A673 (cell line): ENCODE results near the gene ASAP3. TPM values are rescaled to one million over a fixed set of nuclear protein-coding genes. Genes with fewer than 3 reads are reported as not detected.

Experiments
- BruUV-seq: library from RNA; stranded (reverse); fragments of 400-500 nt; replicated peaks from 2 replicates; lab custom pipeline; 2021; lab: Mats Ljungman, UMichigan
- CTCF ChIA-PET: fragments of 300-600 bp; sonication (Branson Sonifier 250); formaldehyde crosslinking; loops from one replicate; lab custom pipeline; 2022; ENCODE audit warnings: antibody characterized with exemption; lab: Charles Lee
- POLR2A ChIA-PET: fragments of 300-600 bp; sonication (Branson Sonifier 250); formaldehyde crosslinking; loops from one replicate; lab custom pipeline; 2022; ENCODE audit warnings: antibody characterized with exemption; ENCODE audit not compliant: low non-redundant PET; lab: Charles Lee
- DNase-seq: peaks from one replicate; pipeline ENCODE4 v3.0.0-alpha.2; 2015; ENCODE audit warnings: low spot score
- H3K27ac ChIP-seq: fragments of 200-600 bp; sonication (generic); 2 replicates; pipeline ENCODE4 v1.5.1; 2016; ENCODE audit warnings: mixed run types, low read depth, mild to moderate bottlenecking, mixed read lengths, antibody characterized with exemption, low read length; ENCODE audit not compliant: poor library complexity, severe bottlenecking
- H3K27me3 ChIP-seq: fragments of 200-600 bp; sonication (generic); replicated peaks from 2 replicates; pipeline ENCODE4 v1.6.1; 2017; ENCODE audit warnings: mixed run types, low read depth, mild to moderate bottlenecking, mixed read lengths, antibody characterized with exemption, low read length; ENCODE audit not compliant: insufficient read depth, poor library complexity
- H3K36me3 ChIP-seq: fragments of 200-600 bp; sonication (generic); 2 replicates; pipeline ENCODE4 v1.6.1; 2016; ENCODE audit warnings: mixed run types, mild to moderate bottlenecking, mixed read lengths, antibody characterized with exemption, low read length; ENCODE audit not compliant: insufficient read depth, poor library complexity, severe bottlenecking
- H3K4me1 ChIP-seq: fragments of 200-600 bp; sonication (generic); 2 replicates; pipeline ENCODE4 v1.6.1; 2017; ENCODE audit warnings: mixed run types, mild to moderate bottlenecking, mixed read lengths, antibody characterized with exemption, low read length; ENCODE audit not compliant: insufficient read depth, poor library complexity, severe bottlenecking
- H3K4me3 ChIP-seq: fragments of 200-600 bp; sonication (generic); 2 replicates; pipeline ENCODE4 v1.5.1; 2016; ENCODE audit warnings: low read depth, mixed run types, mild to moderate bottlenecking, mixed read lengths, low read length; ENCODE audit not compliant: poor library complexity, severe bottlenecking
- H3K9me3 ChIP-seq: fragments of 200-600 bp; sonication (generic); 2 replicates; pipeline ENCODE4 v1.6.1; 2016; ENCODE audit warnings: mixed run types, low read depth, mild to moderate bottlenecking, mixed read lengths, antibody characterized with exemption, low read length; ENCODE audit not compliant: poor library complexity, severe bottlenecking
- CTCF ChIP-seq: fragments of 300-800, 200-600 bp; sonication (generic); conservative IDR thresholded peaks from 2 replicates; pipeline ENCODE4 v1.5.1; 2017; ENCODE audit warnings: low read depth, mild to moderate bottlenecking, antibody characterized with exemption, low read length, moderate library complexity, mixed read lengths
- EZH2 ChIP-seq: fragments of 200-600 bp; sonication (generic); IDR thresholded peaks from 2 replicates; pipeline ENCODE4 v1.6.1; 2017; ENCODE audit warnings: borderline replicate concordance, low read depth, mild to moderate bottlenecking, mixed read lengths, antibody characterized with exemption, low read length; ENCODE audit not compliant: poor library complexity, severe bottlenecking
- intact Hi-C: fragments of 100-400 bp; cut with micrococcal nuclease; formaldehyde crosslinking; loops from one replicate; pipeline ENCODE4 v1.10.0; 2022; ENCODE audit not compliant: unreplicated experiment
- total RNA-seq: library from RNA; stranded (reverse); gene quantifications from 2 replicates; pipeline ENCODE4 v1.2.3, GENCODE V29; 2021

ASAP3 gene
- total RNA-seq, 1 experiment from 2014 or later: 7.8 TPM

GRCh38 chr1:23480187-23481025 lies 3.6 kb downstream of the ASAP3 start:
- Histone ChIP-seq H3K4me3 (no peak overlapping the region), H3K36me3 (no peaks in the 10 kb centered on the region), H3K27ac (no peak overlapping the region), H3K9me3 (no peaks in the 10 kb centered on the region), H3K27me3 (no peaks in the 10 kb centered on the region), H3K4me1 (peaks cover 6% of the 10 kb centered on the region)
- TF ChIP-seq CTCF (no peak), EZH2 (no peak)
- no peak for DNase-seq
- intact Hi-C loops: no loop called here
- no TSS peak for BruUV-seq
- POLR2A ChIA-PET: no interaction called here
- CTCF ChIA-PET: no interaction called here

GRCh38 chr1:23479666-23479941 lies 4.4 kb downstream of the ASAP3 start:
- CTCF ChIA-PET: no interaction called here
- H3K4me3 ChIP-seq: no peak overlapping the region
- H3K36me3 ChIP-seq: no peaks in the 10 kb centered on the region
- intact Hi-C loops: no loop called here
- H3K27me3 ChIP-seq: no peaks in the 10 kb centered on the region
- no peak for TF ChIP-seq EZH2
- no peak for TF ChIP-seq CTCF
- H3K4me1 ChIP-seq: peaks cover 6% of the 10 kb centered on the region
- no peak for DNase-seq
- H3K27ac ChIP-seq: no peak overlapping the region
- H3K9me3 ChIP-seq: no peaks in the 10 kb centered on the region
- POLR2A ChIA-PET: no interaction called here
- BruUV-seq: no TSS peak

- Histone ChIP-seq H3K27ac (no peak overlapping the region), H3K4me3 (no peak overlapping the region), H3K4me1 (peaks cover 6% of the 10 kb centered on the region), H3K9me3 (no peaks in the 10 kb centered on the region), H3K27me3 (no peaks in the 10 kb centered on the region), H3K36me3 (no peaks in the 10 kb centered on the region)
- DNase-seq: no peak
- ChIA-PET CTCF (no interaction called here), POLR2A (no interaction called here)
- no TSS peak for BruUV-seq
- TF ChIP-seq CTCF (no peak), EZH2 (no peak)
- intact Hi-C loops: no loop called here
Measured at GRCh38 chr1:23478896-23479665, 4.9 kb downstream of the ASAP3 start.
